H9 (cell line): Measurements from ENCODE around the gene KCNMA1. TPM values are rescaled to one million over a fixed set of nuclear protein-coding genes. Genes with fewer than 3 reads are reported as not detected.

Experiments used
- DNase-seq: peaks from one replicate; pipeline ENCODE4 v3.0.0-alpha.2; 2017
- H2AFZ ChIP-seq: one replicate; pipeline ENCODE4 v1.6.1; 2013; ENCODE audit warnings: mild to moderate bottlenecking, low read length, control low read depth, moderate library complexity
- H2AK5ac ChIP-seq: 2 replicates; pipeline ENCODE4 v1.6.1; 2013; ENCODE audit warnings: low read length, control low read depth, mixed read lengths; ENCODE audit not compliant: insufficient read length
- H2BK120ac ChIP-seq: one replicate; pipeline ENCODE4 v1.6.1; 2013; ENCODE audit warnings: low read depth, mild to moderate bottlenecking, low read length, control low read depth, inconsistent platforms; ENCODE audit not compliant: poor library complexity, severe bottlenecking
- H2BK12ac ChIP-seq: 2 replicates; pipeline ENCODE4 v1.6.1; 2013; ENCODE audit warnings: low read length, control low read depth, mixed read lengths, low read depth; ENCODE audit not compliant: insufficient read length
- H2BK15ac ChIP-seq: 2 replicates; pipeline ENCODE4 v1.6.1; 2013; ENCODE audit warnings: low read depth, low read length, control low read depth
- H2BK20ac ChIP-seq: one replicate; pipeline ENCODE4 v1.6.1; 2013; ENCODE audit warnings: low read depth, mild to moderate bottlenecking, low read length, control low read depth, inconsistent platforms; ENCODE audit not compliant: poor library complexity, severe bottlenecking
- H2BK5ac ChIP-seq: 2 replicates; pipeline ENCODE4 v1.6.1; 2013; ENCODE audit warnings: low read length, control low read depth, mixed read lengths; ENCODE audit not compliant: insufficient read length
- H3K14ac ChIP-seq: 2 replicates; pipeline ENCODE4 v1.6.1; 2013; ENCODE audit warnings: low read length, control low read depth; ENCODE audit not compliant: insufficient read depth
- H3K18ac ChIP-seq: 2 replicates; pipeline ENCODE4 v1.6.1; 2013; ENCODE audit warnings: low read depth, mild to moderate bottlenecking, mixed read lengths, low read length, control low read depth; ENCODE audit not compliant: insufficient read length
- H3K23ac ChIP-seq: 2 replicates; pipeline ENCODE4 v1.6.1; 2013; ENCODE audit warnings: low read length, control low read depth, mixed read lengths, low read depth; ENCODE audit not compliant: insufficient read length
- H3K23me2 ChIP-seq: 2 replicates; pipeline ENCODE4 v1.6.1; 2013; ENCODE audit warnings: low read depth, mild to moderate bottlenecking, mixed read lengths, low read length, control low read depth; ENCODE audit not compliant: insufficient read length, poor library complexity, severe bottlenecking
- H3K27ac ChIP-seq: 2 replicates; pipeline ENCODE4 v1.5.1; 2013; ENCODE audit warnings: low read length, control low read depth, mixed read lengths, low read depth; ENCODE audit not compliant: insufficient read length
- H3K27me3 ChIP-seq: 2 replicates; pipeline ENCODE4 v1.6.1; 2013; ENCODE audit warnings: low read length, control low read depth, inconsistent platforms; ENCODE audit not compliant: insufficient read depth
- H3K4ac ChIP-seq: 2 replicates; pipeline ENCODE4 v1.6.1; 2013; ENCODE audit warnings: low read depth, mild to moderate bottlenecking, control low read depth, inconsistent platforms, low read length, moderate library complexity
- H3K4me1 ChIP-seq: 2 replicates; pipeline ENCODE4 v1.6.1; 2013; ENCODE audit warnings: low read length, control low read depth, inconsistent platforms; ENCODE audit not compliant: insufficient read depth
- H3K4me2 ChIP-seq: 2 replicates; pipeline ENCODE4 v1.6.1; 2013; ENCODE audit warnings: low read length, control low read depth, mixed read lengths; ENCODE audit not compliant: insufficient read length, insufficient read depth
- H3K56ac ChIP-seq: 2 replicates; pipeline ENCODE4 v1.6.1; 2013; ENCODE audit warnings: low read depth, mild to moderate bottlenecking, mixed read lengths, low read length, control low read depth; ENCODE audit not compliant: insufficient read length
- H3K79me1 ChIP-seq: 2 replicates; pipeline ENCODE4 v1.6.1; 2013; ENCODE audit warnings: low read depth, mild to moderate bottlenecking, moderate library complexity, low read length, control low read depth, inconsistent platforms; ENCODE audit not compliant: insufficient read depth, poor library complexity, severe bottlenecking
- H3K79me2 ChIP-seq: 2 replicates; pipeline ENCODE4 v1.6.1; 2013; ENCODE audit warnings: low read length, control low read depth, inconsistent platforms; ENCODE audit not compliant: insufficient read depth
- H3K9ac ChIP-seq: 2 replicates; pipeline ENCODE4 v1.6.1; 2013; ENCODE audit warnings: low read length, control low read depth, mixed read lengths; ENCODE audit not compliant: insufficient read length; ENCODE audit errors: extremely low read depth
- H3K9me3 ChIP-seq: one replicate; pipeline ENCODE4 v1.6.1; 2013; ENCODE audit warnings: low read depth, low read length, inconsistent platforms; ENCODE audit not compliant: control insufficient read depth
- H3T11ph ChIP-seq: one replicate; pipeline ENCODE4 v1.6.1; 2013; ENCODE audit warnings: mild to moderate bottlenecking, low read length, control low read depth, inconsistent platforms
- H4K20me1 ChIP-seq: one replicate; pipeline ENCODE4 v1.6.1; 2013; ENCODE audit not compliant: control insufficient read depth, insufficient read length, insufficient read depth
- H4K5ac ChIP-seq: 2 replicates; pipeline ENCODE4 v1.6.1; 2013; ENCODE audit warnings: low read depth, mild to moderate bottlenecking, mixed read lengths, low read length, control low read depth; ENCODE audit not compliant: insufficient read length
- H4K8ac ChIP-seq: replicated peaks from 2 replicates; pipeline ENCODE4 v1.6.1; 2013; ENCODE audit warnings: low read length, control low read depth, mixed read lengths, low read depth; ENCODE audit not compliant: insufficient read length
- H4K91ac ChIP-seq: 2 replicates; pipeline ENCODE4 v1.6.1; 2013; ENCODE audit warnings: low read depth, mild to moderate bottlenecking, moderate library complexity, mixed read lengths, low read length, control low read depth; ENCODE audit not compliant: insufficient read length
- H3K27ac Mint-ChIP-seq, 3 experiments: 2 replicates in 2 of 3; 3 replicates in 1 of 3; pipeline ENCODE4 v1.8.0; 2020 to 2021; ENCODE audit warnings: mixed read lengths in 3 of 3, mild to moderate bottlenecking in 1 of 3, moderate library complexity in 1 of 3
- H3K27me3 Mint-ChIP-seq: 2 replicates; pipeline ENCODE4 v1.8.0; 2021; ENCODE audit warnings: low read depth, mild to moderate bottlenecking, moderate library complexity, mixed read lengths
- H3K36me3 Mint-ChIP-seq, 3 experiments: 2 replicates in 2 of 3; 3 replicates in 1 of 3; pipeline ENCODE4 v1.8.0; 2020 to 2021; ENCODE audit warnings: low read depth in 3 of 3, mixed read lengths in 3 of 3; ENCODE audit not compliant: insufficient read depth in 1 of 3
- H3K4me1 Mint-ChIP-seq, 2 experiments: 2 replicates each; pipeline ENCODE4 v1.8.0; 2020; ENCODE audit warnings: mixed read lengths in 2 of 2
- H3K4me3 Mint-ChIP-seq, 2 experiments: 2 replicates in 1 of 2; 3 replicates in 1 of 2; pipeline ENCODE4 v1.8.0; 2020 to 2021; ENCODE audit warnings: mild to moderate bottlenecking in 2 of 2, mixed read lengths in 2 of 2, moderate library complexity in 1 of 2
- H3K9me3 Mint-ChIP-seq, 2 experiments: 2 replicates in 1 of 2; 3 replicates in 1 of 2; pipeline ENCODE4 v1.8.0; 2020; ENCODE audit warnings: mild to moderate bottlenecking in 2 of 2, mixed read lengths in 2 of 2, moderate library complexity in 1 of 2
- CTCF ChIP-seq: fragments of 200-600 bp; sonication (generic); conservative IDR thresholded peaks from 3 replicates; pipeline ENCODE4 v1.8.0; 2021; ENCODE audit warnings: antibody characterized with exemption, mild to moderate bottlenecking
- WGBS: extraction: QIAGEN DNeasy Blood & Tissue Kit; methylation state at CpG from one replicate; pipeline ENCODE4 v1.1.7; 2013; ENCODE audit warnings: missing lambda C conversion rate, low lambda C conversion rate, mixed read lengths; ENCODE audit not compliant: insufficient read length; ENCODE audit errors: extremely low coverage; 5-methylcytosine and 5-hydroxymethylcytosine counted together
- total RNA-seq: library from RNA; stranded (reverse); gene quantifications from 2 replicates; pipeline ENCODE4 v1.2.1, GENCODE V29; 2021

KCNMA1 gene
- total RNA-seq, 1 experiment from 2014 or later: 2.0 TPM

GRCh38 chr10:77588886-77589285 is 48.7 kb downstream of the KCNMA1 start:
- no peak overlapping the region for H3K27ac ChIP-seq
- no peak overlapping the region for H3K27ac Mint-ChIP-seq
- H4K5ac ChIP-seq: no peak overlapping the region
- no peak overlapping the region for H3K18ac ChIP-seq
- no peak overlapping the region for H3K4me3 Mint-ChIP-seq
- no peaks in the 10 kb centered on the region for H3K27me3 ChIP-seq
- H3K36me3 Mint-ChIP-seq: peaks cover 0 to 2% (median 0%) of the 10 kb centered on the region in 3 experiments; a peak in 1 of 7 replicates
- H3K79me1 ChIP-seq: no peaks in the 10 kb centered on the region
- H3K9me3 Mint-ChIP-seq: no peaks in the 10 kb centered on the region
- DNase-seq: no peak
- TF ChIP-seq CTCF: no peak
- no CpG with 5 or more reads among the region's 7 CpGs for WGBS
- 0 out of 2 replicates have a peak, but pooled peaks cover 3% of the 10 kb centered on the region for H3K4me1 ChIP-seq
- H3T11ph ChIP-seq: no peak overlapping the region
- H2AFZ ChIP-seq: no peak overlapping the region
- no peak overlapping the region for H2BK20ac ChIP-seq
- no peak overlapping the region for H3K56ac ChIP-seq
- H3K4me1 Mint-ChIP-seq: peaks cover 4 to 12% of the 10 kb centered on the region in 2 experiments
- H2BK12ac ChIP-seq: no peak overlapping the region
- no peaks in the 10 kb centered on the region for H3K9me3 ChIP-seq
- no peak overlapping the region for H2BK15ac ChIP-seq
- no peak overlapping the region for H4K91ac ChIP-seq
- H2AK5ac ChIP-seq: no peak overlapping the region
- H3K79me2 ChIP-seq: no peaks in the 10 kb centered on the region
- no peaks in the 10 kb centered on the region for H3K23me2 ChIP-seq
- H4K20me1 ChIP-seq: no peaks in the 10 kb centered on the region
- H4K8ac ChIP-seq: no peak overlapping the region
- H2BK120ac ChIP-seq: no peak overlapping the region
- no peak overlapping the region for H3K4ac ChIP-seq
- H3K27me3 Mint-ChIP-seq: no peaks in the 10 kb centered on the region
- H3K14ac ChIP-seq: no peak overlapping the region
- no peak overlapping the region for H3K9ac ChIP-seq
- no peak overlapping the region for H3K4me2 ChIP-seq
- H2BK5ac ChIP-seq: no peak overlapping the region
- H3K23ac ChIP-seq: no peak overlapping the region
